Hematopoietic multipotent progenitor cell treated with erythropoietin and hydrocortisone succinate and interleukin-3 and kit ligand, for 15 days (in vitro differentiated cells): ENCODE data around the gene DCLK3.
A peak's percentile ranks its signal among the peaks of the same experiment; 100 is the strongest.

ENCODE experiments used
- DNase-seq: peaks from one replicate; pipeline ENCODE4 v3.0.0-alpha.2; 2015; ENCODE audit warnings: low spot score

DCLK3 gene

GRCh38 chr3:36763850-36764703, at the start of gene DCLK3:
DCLK3 (minus strand) TSS chr3:36764553; CDS start chr3:36764263, 290 bp downstream.
- no peak for DNase-seq

GRCh38 chr3:36813305-36813704, 49.0 kb upstream of the DCLK3 start:
- DNase-seq: no peak

GRCh38 chr3:36812240-36812639, 47.9 kb upstream of the DCLK3 start:
- no peak for DNase-seq

- no peak for DNase-seq
Measured at GRCh38 chr3:36811768-36812167, 47.4 kb upstream of the DCLK3 start.

GRCh38 chr3:36804295-36805055, 40.1 kb upstream of the DCLK3 start:
- DNase-seq: no peak

GRCh38 chr3:36803091-36803791, 38.9 kb upstream of the DCLK3 start:
- DNase-seq: no peak

- no peak for DNase-seq
Measured at GRCh38 chr3:36800533-36801116, 36.3 kb upstream of the DCLK3 start.

- no peak for DNase-seq
Measured at GRCh38 chr3:36796881-36797280, 32.5 kb upstream of the DCLK3 start.

GRCh38 chr3:36796161-36796560, 31.8 kb upstream of the DCLK3 start:
- no peak for DNase-seq

GRCh38 chr3:36795622-36796021, 31.3 kb upstream of the DCLK3 start:
- DNase-seq: no peak

- DNase-seq: peak; percentile 29
Measured at GRCh38 chr3:36792342-36792741, 28.0 kb upstream of the DCLK3 start.

- no peak for DNase-seq
Measured at GRCh38 chr3:36790765-36791164, 26.4 kb upstream of the DCLK3 start.

- DNase-seq: no peak
Measured at GRCh38 chr3:36786921-36787890, 22.9 kb upstream of the DCLK3 start.

GRCh38 chr3:36784138-36784635, 19.8 kb upstream of the DCLK3 start:
- no peak for DNase-seq

GRCh38 chr3:36777424-36778218, 13.3 kb upstream of the DCLK3 start:
- DNase-seq: no peak

- no peak for DNase-seq
Measured at GRCh38 chr3:36776436-36776835, 12.1 kb upstream of the DCLK3 start.

- DNase-seq: no peak
Measured at GRCh38 chr3:36774052-36774451, 9.7 kb upstream of the DCLK3 start.

- no peak for DNase-seq
Measured at GRCh38 chr3:36771931-36772330, 7.6 kb upstream of the DCLK3 start.

GRCh38 chr3:36769926-36770325, 5.6 kb upstream of the DCLK3 start:
- no peak for DNase-seq

- no peak for DNase-seq
Measured at GRCh38 chr3:36765104-36765503, 751 bp upstream of the DCLK3 start.
